Measurements from ENCODE around the gene EBI3.
"Not testable (repeated sequence)": the region's sequence is repeated elsewhere in the genome, so short reads cannot be mapped to it uniquely, and the experiment has no call there.

The EBI3 gene

DNA sequence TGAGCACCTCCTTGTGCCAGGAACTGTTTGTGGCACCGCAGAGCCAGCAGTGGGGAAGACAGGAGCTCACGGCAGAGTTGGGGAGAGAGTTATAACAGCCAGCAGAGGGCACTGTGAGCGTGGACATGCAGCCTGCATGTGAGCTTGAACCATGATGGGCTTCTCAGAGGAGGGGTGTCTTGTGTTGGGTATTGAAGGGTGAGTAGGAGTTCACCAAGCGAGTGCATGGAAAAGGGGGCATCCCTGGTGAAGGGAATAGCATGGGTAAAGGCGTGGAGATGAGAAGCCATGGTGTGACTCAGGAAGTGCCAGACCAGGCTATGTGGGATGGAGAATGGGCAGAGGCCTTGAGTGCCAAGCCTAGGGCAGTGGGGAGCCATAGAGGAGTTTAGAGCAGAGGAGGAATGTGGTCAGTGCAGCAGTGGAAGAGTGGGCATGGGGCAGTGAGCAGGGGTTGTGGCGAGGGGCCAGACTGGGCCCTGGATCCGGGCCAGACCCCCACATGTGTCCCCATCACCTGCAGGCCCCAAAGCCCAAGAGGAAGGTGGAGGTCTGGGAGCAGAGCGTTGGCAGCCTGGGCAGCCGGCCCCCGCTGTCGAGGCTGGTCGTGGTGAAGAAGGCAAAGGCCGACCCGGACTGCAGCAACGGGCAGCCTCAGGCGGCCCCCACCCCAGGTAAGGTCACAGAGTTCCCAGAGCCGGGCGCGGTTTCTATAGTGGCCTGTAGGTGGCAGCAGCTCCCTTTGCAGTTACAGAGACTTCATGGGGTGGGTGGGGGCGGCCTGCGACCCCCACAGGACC lies 38.0 kb downstream of the EBI3 start:
- Histone ChIP-seq H3K9ac (no peak overlapping the region), H2AFZ (no peak overlapping the region), H3K4me3 (ENCODE audit: low read depth, low read length) (no peak overlapping the region), H3K79me2 (no peaks in the 10 kb centered on the region), H3K27me3 (ENCODE audit: control insufficient read depth, insufficient read depth, low read length) (no peaks in the 10 kb centered on the region), H3K36me3 (ENCODE audit: control insufficient read depth, insufficient read depth, low read length) (no peaks in the 10 kb centered on the region), H3K4me2 (ENCODE audit: low read length) (no peak overlapping the region), H3K4me1 (no peaks in the 10 kb centered on the region), H3K9me3 (ENCODE audit: control insufficient read depth, low read length) (no peaks in the 10 kb centered on the region), H3K27ac (no peak overlapping the region)
- TF ChIP-seq, protein P1, sequence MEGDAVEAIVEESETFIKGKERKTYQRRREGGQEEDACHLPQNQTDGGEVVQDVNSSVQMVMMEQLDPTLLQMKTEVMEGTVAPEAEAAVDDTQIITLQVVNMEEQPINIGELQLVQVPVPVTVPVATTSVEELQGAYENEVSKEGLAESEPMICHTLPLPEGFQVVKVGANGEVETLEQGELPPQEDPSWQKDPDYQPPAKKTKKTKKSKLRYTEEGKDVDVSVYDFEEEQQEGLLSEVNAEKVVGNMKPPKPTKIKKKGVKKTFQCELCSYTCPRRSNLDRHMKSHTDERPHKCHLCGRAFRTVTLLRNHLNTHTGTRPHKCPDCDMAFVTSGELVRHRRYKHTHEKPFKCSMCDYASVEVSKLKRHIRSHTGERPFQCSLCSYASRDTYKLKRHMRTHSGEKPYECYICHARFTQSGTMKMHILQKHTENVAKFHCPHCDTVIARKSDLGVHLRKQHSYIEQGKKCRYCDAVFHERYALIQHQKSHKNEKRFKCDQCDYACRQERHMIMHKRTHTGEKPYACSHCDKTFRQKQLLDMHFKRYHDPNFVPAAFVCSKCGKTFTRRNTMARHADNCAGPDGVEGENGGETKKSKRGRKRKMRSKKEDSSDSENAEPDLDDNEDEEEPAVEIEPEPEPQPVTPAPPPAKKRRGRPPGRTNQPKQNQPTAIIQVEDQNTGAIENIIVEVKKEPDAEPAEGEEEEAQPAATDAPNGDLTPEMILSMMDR (IDR thresholded peaks at IDR 0.05), result peak; percentile 89

GRCh38 chr19:4267901-4268815 lies 38.8 kb downstream of the EBI3 start:
- Histone ChIP-seq H3K36me3 (ENCODE audit: control insufficient read depth, insufficient read depth, low read length) (no peaks in the 10 kb centered on the region), H3K27ac (no peak overlapping the region), H3K79me2 (no peaks in the 10 kb centered on the region), H3K9me3 (ENCODE audit: control insufficient read depth, low read length) (no peaks in the 10 kb centered on the region), H3K4me3 (ENCODE audit: low read depth, low read length) (no peak overlapping the region), H3K9ac (no peak overlapping the region), H3K4me2 (ENCODE audit: low read length) (no peak overlapping the region), H3K27me3 (ENCODE audit: control insufficient read depth, insufficient read depth, low read length) (no peaks in the 10 kb centered on the region), H2AFZ (no peak overlapping the region), H3K4me1 (no peaks in the 10 kb centered on the region)
- TF ChIP-seq, protein P1 (IDR thresholded peaks at IDR 0.05), result no peak

DNA sequence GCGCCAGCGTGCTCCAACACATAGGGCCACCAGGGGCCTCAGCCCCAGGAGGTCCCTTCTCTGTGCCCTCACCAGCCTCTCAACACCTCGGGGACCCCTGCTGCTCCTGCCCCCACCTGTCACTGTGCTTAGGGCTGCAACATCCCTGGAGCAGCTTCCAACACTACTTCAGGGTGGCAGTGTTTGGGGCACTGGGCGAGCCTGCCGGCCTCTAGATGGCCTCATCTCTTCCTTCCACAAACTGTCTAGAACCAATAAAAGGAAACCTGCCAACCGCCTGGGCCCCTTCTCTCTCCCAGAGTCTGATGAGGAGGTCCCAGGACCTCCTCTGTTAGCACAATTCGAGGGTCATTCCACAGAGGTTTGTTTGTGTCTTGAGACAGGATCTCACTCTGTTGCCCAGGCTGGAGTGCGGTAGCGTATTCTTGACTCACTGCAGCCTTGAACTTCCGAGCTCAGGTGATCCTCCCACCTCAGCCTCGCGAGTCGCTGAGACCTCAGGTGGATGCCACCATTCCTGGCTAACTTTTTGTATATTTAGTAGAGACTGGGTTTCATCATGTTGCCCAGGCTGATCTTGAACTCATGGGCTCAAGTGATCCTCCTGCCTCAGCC lies 39.6 kb downstream of the EBI3 start:
- Histone ChIP-seq H2AFZ (no peak overlapping the region), H3K27ac (no peak overlapping the region), H3K9ac (no peak overlapping the region), H3K9me3 (ENCODE audit: control insufficient read depth, low read length) (no peaks in the 10 kb centered on the region), H3K4me1 (no peaks in the 10 kb centered on the region), H3K36me3 (ENCODE audit: control insufficient read depth, insufficient read depth, low read length) (no peaks in the 10 kb centered on the region), H3K79me2 (no peaks in the 10 kb centered on the region), H3K27me3 (ENCODE audit: control insufficient read depth, insufficient read depth, low read length) (no peaks in the 10 kb centered on the region), H3K4me3 (ENCODE audit: low read depth, low read length) (no peak overlapping the region), H3K4me2 (ENCODE audit: low read length) (no peak overlapping the region)
- TF ChIP-seq, protein P1 (IDR thresholded peaks at IDR 0.05), result no peak

- TF ChIP-seq, protein P1 (IDR thresholded peaks at IDR 0.05), result no peak
- H3K79me2 ChIP-seq, result no peaks in the 10 kb centered on the region
- no peak overlapping the region for H3K4me3 ChIP-seq (ENCODE audit: low read depth, low read length)
- no peak overlapping the region for H2AFZ ChIP-seq
- no peak overlapping the region for H3K4me2 ChIP-seq (ENCODE audit: low read length)
- H3K27me3 ChIP-seq (ENCODE audit: control insufficient read depth, insufficient read depth, low read length), result no peaks in the 10 kb centered on the region
- no peak overlapping the region for H3K9ac ChIP-seq
- H3K36me3 ChIP-seq (ENCODE audit: control insufficient read depth, insufficient read depth, low read length), result no peaks in the 10 kb centered on the region
- H3K4me1 ChIP-seq, result no peaks in the 10 kb centered on the region
- H3K27ac ChIP-seq, result no peak overlapping the region
- H3K9me3 ChIP-seq (ENCODE audit: control insufficient read depth, low read length), result no peaks in the 10 kb centered on the region
Observed at GRCh38 chr19:4272894-4273293, 43.6 kb downstream of the EBI3 start.

- H3K9me3 ChIP-seq (ENCODE audit: control insufficient read depth, low read length); H3K27me3 ChIP-seq (ENCODE audit: control insufficient read depth, insufficient read depth, low read length); H3K79me2 ChIP-seq; H3K4me3 ChIP-seq (ENCODE audit: low read depth, low read length); H3K9ac ChIP-seq; H2AFZ ChIP-seq; H3K27ac ChIP-seq; H3K4me2 ChIP-seq (ENCODE audit: low read length); H3K36me3 ChIP-seq (ENCODE audit: control insufficient read depth, insufficient read depth, low read length); H3K4me1 ChIP-seq: not testable (repeated sequence)
Observed at GRCh38 chr19:4274321-4274686, 45.0 kb downstream of the EBI3 start.
